ENCODE data around the gene MYOCD.

Gene MYOCD

GRCh38 chr17:12680407-12680897 lies 14.8 kb downstream of the MYOCD start:
- no peaks in the 10 kb centered on the region for H3K36me3 ChIP-seq (ENCODE audit: control insufficient read depth, insufficient read depth, low read length)
- no peaks in the 10 kb centered on the region for H3K9me3 ChIP-seq (ENCODE audit: control insufficient read depth, insufficient read depth, low read length)
- no peak overlapping the region for H3K9ac ChIP-seq (ENCODE audit: low read depth, low read length)
- H3K27me3 ChIP-seq (ENCODE audit: control insufficient read depth, insufficient read depth, low read length), result no peaks in the 10 kb centered on the region
- no peaks in the 10 kb centered on the region for H3K4me1 ChIP-seq (ENCODE audit: control insufficient read depth, insufficient read depth, low read length)
- no peak overlapping the region for H3K4me3 ChIP-seq (ENCODE audit: low read depth, low read length)

GRCh38 chr17:12680993-12681392 lies 15.3 kb downstream of the MYOCD start:
- no peak overlapping the region for H3K4me3 ChIP-seq (ENCODE audit: low read depth, low read length)
- H3K27me3 ChIP-seq (ENCODE audit: control insufficient read depth, insufficient read depth, low read length), result no peaks in the 10 kb centered on the region
- no peaks in the 10 kb centered on the region for H3K36me3 ChIP-seq (ENCODE audit: control insufficient read depth, insufficient read depth, low read length)
- H3K9me3 ChIP-seq (ENCODE audit: control insufficient read depth, insufficient read depth, low read length), result no peaks in the 10 kb centered on the region
- no peak overlapping the region for H3K9ac ChIP-seq (ENCODE audit: low read depth, low read length)
- H3K4me1 ChIP-seq (ENCODE audit: control insufficient read depth, insufficient read depth, low read length), result no peaks in the 10 kb centered on the region

- no peak overlapping the region for H3K4me3 ChIP-seq (ENCODE audit: low read depth, low read length)
- H3K9me3 ChIP-seq (ENCODE audit: control insufficient read depth, insufficient read depth, low read length), result no peaks in the 10 kb centered on the region
- no peak overlapping the region for H3K9ac ChIP-seq (ENCODE audit: low read depth, low read length)
- H3K4me1 ChIP-seq (ENCODE audit: control insufficient read depth, insufficient read depth, low read length), result no peaks in the 10 kb centered on the region
- H3K27me3 ChIP-seq (ENCODE audit: control insufficient read depth, insufficient read depth, low read length), result no peaks in the 10 kb centered on the region
- no peaks in the 10 kb centered on the region for H3K36me3 ChIP-seq (ENCODE audit: control insufficient read depth, insufficient read depth, low read length)
Measured at GRCh38 chr17:12683299-12683698, 17.6 kb downstream of the MYOCD start.

- Histone ChIP-seq H3K9ac (ENCODE audit: low read depth, low read length) (no peak overlapping the region), H3K4me3 (ENCODE audit: low read depth, low read length) (no peak overlapping the region), H3K4me1 (ENCODE audit: control insufficient read depth, insufficient read depth, low read length) (no peaks in the 10 kb centered on the region), H3K9me3 (ENCODE audit: control insufficient read depth, insufficient read depth, low read length) (no peaks in the 10 kb centered on the region), H3K36me3 (ENCODE audit: control insufficient read depth, insufficient read depth, low read length) (no peaks in the 10 kb centered on the region), H3K27me3 (ENCODE audit: control insufficient read depth, insufficient read depth, low read length) (no peaks in the 10 kb centered on the region)
Measured at GRCh38 chr17:12686486-12686885, 20.8 kb downstream of the MYOCD start.

- Histone ChIP-seq H3K4me3 (ENCODE audit: low read depth, low read length) (no peak overlapping the region), H3K9me3 (ENCODE audit: control insufficient read depth, insufficient read depth, low read length) (no peaks in the 10 kb centered on the region), H3K4me1 (ENCODE audit: control insufficient read depth, insufficient read depth, low read length) (no peaks in the 10 kb centered on the region), H3K36me3 (ENCODE audit: control insufficient read depth, insufficient read depth, low read length) (no peaks in the 10 kb centered on the region), H3K9ac (ENCODE audit: low read depth, low read length) (no peak overlapping the region), H3K27me3 (ENCODE audit: control insufficient read depth, insufficient read depth, low read length) (no peaks in the 10 kb centered on the region)
Measured at GRCh38 chr17:12688382-12688781, 22.7 kb downstream of the MYOCD start.

- Histone ChIP-seq H3K9me3 (ENCODE audit: control insufficient read depth, insufficient read depth, low read length) (no peaks in the 10 kb centered on the region), H3K27me3 (ENCODE audit: control insufficient read depth, insufficient read depth, low read length) (no peaks in the 10 kb centered on the region), H3K4me1 (ENCODE audit: control insufficient read depth, insufficient read depth, low read length) (no peaks in the 10 kb centered on the region), H3K4me3 (ENCODE audit: low read depth, low read length) (no peak overlapping the region), H3K36me3 (ENCODE audit: control insufficient read depth, insufficient read depth, low read length) (no peaks in the 10 kb centered on the region), H3K9ac (ENCODE audit: low read depth, low read length) (no peak overlapping the region)
Measured at GRCh38 chr17:12691173-12691572, 25.5 kb downstream of the MYOCD start.

- H3K36me3 ChIP-seq (ENCODE audit: control insufficient read depth, insufficient read depth, low read length), result no peaks in the 10 kb centered on the region
- no peaks in the 10 kb centered on the region for H3K9me3 ChIP-seq (ENCODE audit: control insufficient read depth, insufficient read depth, low read length)
- H3K9ac ChIP-seq (ENCODE audit: low read depth, low read length), result no peak overlapping the region
- no peaks in the 10 kb centered on the region for H3K4me1 ChIP-seq (ENCODE audit: control insufficient read depth, insufficient read depth, low read length)
- no peaks in the 10 kb centered on the region for H3K27me3 ChIP-seq (ENCODE audit: control insufficient read depth, insufficient read depth, low read length)
- no peak overlapping the region for H3K4me3 ChIP-seq (ENCODE audit: low read depth, low read length)
Measured at GRCh38 chr17:12693640-12694039, 27.9 kb downstream of the MYOCD start.

GRCh38 chr17:12706070-12706469 lies 40.4 kb downstream of the MYOCD start:
- Histone ChIP-seq H3K27me3 (ENCODE audit: control insufficient read depth, insufficient read depth, low read length) (no peaks in the 10 kb centered on the region), H3K9ac (ENCODE audit: low read depth, low read length) (no peak overlapping the region), H3K4me3 (ENCODE audit: low read depth, low read length) (no peak overlapping the region), H3K9me3 (ENCODE audit: control insufficient read depth, insufficient read depth, low read length) (no peaks in the 10 kb centered on the region), H3K4me1 (ENCODE audit: control insufficient read depth, insufficient read depth, low read length) (peaks cover 6% of the 10 kb centered on the region), H3K36me3 (ENCODE audit: control insufficient read depth, insufficient read depth, low read length) (no peaks in the 10 kb centered on the region)

GRCh38 chr17:12709063-12709462 lies 43.4 kb downstream of the MYOCD start:
- Histone ChIP-seq H3K4me1 (ENCODE audit: control insufficient read depth, insufficient read depth, low read length) (peaks cover 6% of the 10 kb centered on the region), H3K36me3 (ENCODE audit: control insufficient read depth, insufficient read depth, low read length) (no peaks in the 10 kb centered on the region), H3K9me3 (ENCODE audit: control insufficient read depth, insufficient read depth, low read length) (no peaks in the 10 kb centered on the region), H3K4me3 (ENCODE audit: low read depth, low read length) (no peak overlapping the region), H3K27me3 (ENCODE audit: control insufficient read depth, insufficient read depth, low read length) (no peaks in the 10 kb centered on the region), H3K9ac (ENCODE audit: low read depth, low read length) (no peak overlapping the region)

- Histone ChIP-seq H3K4me1 (ENCODE audit: control insufficient read depth, insufficient read depth, low read length) (no peaks in the 10 kb centered on the region), H3K36me3 (ENCODE audit: control insufficient read depth, insufficient read depth, low read length) (no peaks in the 10 kb centered on the region), H3K27me3 (ENCODE audit: control insufficient read depth, insufficient read depth, low read length) (no peaks in the 10 kb centered on the region), H3K4me3 (ENCODE audit: low read depth, low read length) (no peak overlapping the region), H3K9ac (ENCODE audit: low read depth, low read length) (no peak overlapping the region), H3K9me3 (ENCODE audit: control insufficient read depth, insufficient read depth, low read length) (no peaks in the 10 kb centered on the region)
Measured at GRCh38 chr17:12712415-12712814, 46.7 kb downstream of the MYOCD start.

GRCh38 chr17:12712941-12713340 lies 47.3 kb downstream of the MYOCD start:
- H3K4me3 ChIP-seq (ENCODE audit: low read depth, low read length), result no peak overlapping the region
- no peak overlapping the region for H3K9ac ChIP-seq (ENCODE audit: low read depth, low read length)
- H3K36me3 ChIP-seq (ENCODE audit: control insufficient read depth, insufficient read depth, low read length), result no peaks in the 10 kb centered on the region
- H3K9me3 ChIP-seq (ENCODE audit: control insufficient read depth, insufficient read depth, low read length), result no peaks in the 10 kb centered on the region
- H3K4me1 ChIP-seq (ENCODE audit: control insufficient read depth, insufficient read depth, low read length), result no peaks in the 10 kb centered on the region
- H3K27me3 ChIP-seq (ENCODE audit: control insufficient read depth, insufficient read depth, low read length), result no peaks in the 10 kb centered on the region

- no peak overlapping the region for H3K4me3 ChIP-seq (ENCODE audit: low read depth, low read length)
- H3K27me3 ChIP-seq (ENCODE audit: control insufficient read depth, insufficient read depth, low read length), result no peaks in the 10 kb centered on the region
- H3K36me3 ChIP-seq (ENCODE audit: control insufficient read depth, insufficient read depth, low read length), result no peaks in the 10 kb centered on the region
- H3K9ac ChIP-seq (ENCODE audit: low read depth, low read length), result no peak overlapping the region
- H3K9me3 ChIP-seq (ENCODE audit: control insufficient read depth, insufficient read depth, low read length), result no peaks in the 10 kb centered on the region
- peaks cover 4% of the 10 kb centered on the region for H3K4me1 ChIP-seq (ENCODE audit: control insufficient read depth, insufficient read depth, low read length)
Measured at GRCh38 chr17:12719948-12720347, 54.3 kb downstream of the MYOCD start.

GRCh38 chr17:12721581-12721980 lies 55.9 kb downstream of the MYOCD start:
- H3K4me3 ChIP-seq (ENCODE audit: low read depth, low read length), result no peak overlapping the region
- no peak overlapping the region for H3K9ac ChIP-seq (ENCODE audit: low read depth, low read length)
- H3K9me3 ChIP-seq (ENCODE audit: control insufficient read depth, insufficient read depth, low read length), result no peaks in the 10 kb centered on the region
- H3K36me3 ChIP-seq (ENCODE audit: control insufficient read depth, insufficient read depth, low read length), result no peaks in the 10 kb centered on the region
- H3K4me1 ChIP-seq (ENCODE audit: control insufficient read depth, insufficient read depth, low read length), result peaks cover 4% of the 10 kb centered on the region
- H3K27me3 ChIP-seq (ENCODE audit: control insufficient read depth, insufficient read depth, low read length), result no peaks in the 10 kb centered on the region
